Measurements from ENCODE around the gene NIFK. TPM values are rescaled to one million over a fixed set of nuclear protein-coding genes. Genes with fewer than 3 reads are reported as not detected.
A peak's percentile ranks its signal among the peaks of the same experiment; 100 is the strongest.

NIFK gene
- polyA plus RNA-seq, 1 of the 3 experiments (the other 2 are of a cell fraction) = 17.0 TPM

GRCh38 chr2:121774235-121774634 is 37.6 kb upstream of the NIFK start:
- CTCF ChIA-PET = interaction anchor here (1.2 kb wide), 1 partner anchor 37 kb away, joined by 4 read pairs; no protein-coding TSS in a partner anchor
- Histone ChIP-seq H3F3A (replicated peaks; ENCODE audit: insufficient read depth) (peaks cover 9% of the 10 kb centered on the region), H2AFZ (ENCODE audit: low read depth) (no peak overlapping the region), H3K4me1 (ENCODE audit: control insufficient read depth in 1 of 2, insufficient read depth in 2 of 2, low read depth in 1 of 2, low read length in 1 of 2) (peaks cover 0 to 24% of the 10 kb centered on the region in 2 experiments; a peak in 2 of 4 replicates), H3K9ac (no peak overlapping the region), H3K27ac (ENCODE audit: low read depth in 2 of 2, low read length in 1 of 2) (peak overlapping the region in 1 of 2 experiments; percentile 79; a peak in 2 of 4 replicates), H3K4me3 (ENCODE audit: low read depth in 2 of 2, low read length in 1 of 2) (no peak overlapping the region), H3K36me3 (replicated peaks in 1 of 2; ENCODE audit: control insufficient read depth in 1 of 2, insufficient read depth in 2 of 2, low read length in 1 of 2) (peaks cover 0 to 6% of the 10 kb centered on the region in 2 experiments), H3K9me2 (no peaks in the 10 kb centered on the region), H3K27me3 (ENCODE audit: insufficient read depth) (no peaks in the 10 kb centered on the region), H3K9me3 (no peaks in the 10 kb centered on the region), H3K79me2 (ENCODE audit: insufficient read depth) (no peaks in the 10 kb centered on the region), H4K20me1 (ENCODE audit: insufficient read depth) (no peaks in the 10 kb centered on the region), H3K4me2 (no peak overlapping the region)
- TF ChIP-seq RFX5 (IDR thresholded peaks at IDR 0.05; ENCODE audit: low read length) = peak; percentile 39; the same call in 1 of the 2 replicates
- no peak for TF ChIP-seq JUND (IDR thresholded peaks at IDR 0.05)
- TF ChIP-seq NFIC (IDR thresholded peaks at IDR 0.05; ENCODE audit: borderline replicate concordance) = no peak
- TF ChIP-seq FOSL2 (IDR thresholded peaks at IDR 0.05; ENCODE audit: borderline replicate concordance, low read depth) = no peak
- peak; percentile 35 for TF ChIP-seq RAD21 (IDR thresholded peaks at IDR 0.05; ENCODE audit: low read length)
- no peak for TF ChIP-seq IRF3 (IDR thresholded peaks at IDR 0.05; ENCODE audit: low read depth, low read length)
- TF ChIP-seq MXI1 (IDR thresholded peaks at IDR 0.05; ENCODE audit: low read depth, low read length) = peak; percentile 70; the same call in 1 of the 2 replicates
- TF ChIP-seq GATA2 (CRISPR knock-in tag; IDR thresholded peaks at IDR 0.05) = peak; percentile 84
- no peak for TF ChIP-seq PBX3 (IDR thresholded peaks at IDR 0.05)
- no peak for TF ChIP-seq FOXJ3 (CRISPR knock-in tag; IDR thresholded peaks at IDR 0.05)
- no peak for TF ChIP-seq MAX (IDR thresholded peaks at IDR 0.05; ENCODE audit: low read depth)
- peak; percentile 77; the same call in 1 of the 2 replicates for TF ChIP-seq RCOR1 (IDR thresholded peaks at IDR 0.05; ENCODE audit: low read length)
- no peak for TF ChIP-seq ELF1 (IDR thresholded peaks at IDR 0.05)
- TF ChIP-seq GABPA (IDR thresholded peaks at IDR 0.05; ENCODE audit: low read depth) = no peak
- no peak for TF ChIP-seq POLR2AphosphoS5 (IDR thresholded peaks at IDR 0.05; ENCODE audit: low read depth, low read length)
- TF ChIP-seq CHD2 (IDR thresholded peaks at IDR 0.05; ENCODE audit: low read length, partially characterized antibody) = peak; percentile 72
- TF ChIP-seq EP300 (IDR thresholded peaks at IDR 0.05; ENCODE audit: borderline replicate concordance in 1 of 2, low read depth in 1 of 2, low read length in 1 of 2) = peak in 1 of 2 experiments; percentile 78; a peak in 2 of 4 replicates
- DNase-seq = peak; percentile 58
- 70% methylated on average over 13 of the region's 13 CpGs for WGBS (ENCODE audit: low lambda C conversion rate)
- POLR2A ChIA-PET = interaction anchor here (0.6 kb wide), 1 partner anchor 981 kb away, joined by 3 read pairs; no protein-coding TSS in a partner anchor
